Measurements from ENCODE around the gene CEP19.
"Not testable (repeated sequence)": the region's sequence is repeated elsewhere in the genome, so short reads cannot be mapped to it uniquely, and the experiment has no call there.

CEP19 gene, protein sequence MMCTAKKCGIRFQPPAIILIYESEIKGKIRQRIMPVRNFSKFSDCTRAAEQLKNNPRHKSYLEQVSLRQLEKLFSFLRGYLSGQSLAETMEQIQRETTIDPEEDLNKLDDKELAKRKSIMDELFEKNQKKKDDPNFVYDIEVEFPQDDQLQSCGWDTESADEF

DNA sequence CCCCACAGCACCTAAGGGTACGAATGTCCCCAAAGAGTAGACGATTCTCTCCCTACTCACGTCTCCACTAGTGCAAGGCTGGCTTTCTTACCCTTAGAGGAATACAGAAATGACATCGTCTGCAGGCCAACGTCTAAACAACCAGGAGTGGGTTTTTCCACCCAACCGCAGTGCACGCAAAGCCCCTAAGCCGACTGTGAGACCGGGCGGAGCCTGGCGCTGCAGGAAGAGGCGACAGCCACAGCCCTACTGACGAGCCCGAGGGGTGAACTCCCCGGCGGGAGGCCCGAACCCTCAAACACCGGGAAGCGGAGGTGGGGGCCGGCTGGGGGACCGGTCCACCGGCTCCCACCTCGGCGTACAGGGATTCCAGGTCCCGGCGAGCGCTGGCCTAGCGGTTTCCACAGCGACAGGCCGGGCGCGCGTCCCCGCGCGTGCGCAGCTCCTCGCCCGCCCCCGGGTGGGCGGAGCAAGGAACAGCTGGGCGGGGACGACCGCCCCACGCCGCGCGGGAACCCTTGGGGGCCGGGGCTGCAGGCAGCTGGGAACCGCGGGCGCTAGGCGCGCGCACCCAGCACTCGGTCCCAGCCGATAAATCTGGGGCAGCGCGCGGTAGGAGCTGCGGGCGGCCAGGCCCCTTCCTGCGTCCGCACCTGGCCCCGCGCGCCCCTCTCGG lies at the start of gene CEP19, which contains the start of gene PIGX:
Gene CEP19 (minus strand): TSS at position 413 of the 676 bp plus-strand sequence. CDS start 3,593 bp downstream, outside the sequence.
Gene PIGX (plus strand): TSS at position 540 of the 676 bp plus-strand sequence.
- peak; percentile 43 to 93 (median 83) for DNase-seq

DNA sequence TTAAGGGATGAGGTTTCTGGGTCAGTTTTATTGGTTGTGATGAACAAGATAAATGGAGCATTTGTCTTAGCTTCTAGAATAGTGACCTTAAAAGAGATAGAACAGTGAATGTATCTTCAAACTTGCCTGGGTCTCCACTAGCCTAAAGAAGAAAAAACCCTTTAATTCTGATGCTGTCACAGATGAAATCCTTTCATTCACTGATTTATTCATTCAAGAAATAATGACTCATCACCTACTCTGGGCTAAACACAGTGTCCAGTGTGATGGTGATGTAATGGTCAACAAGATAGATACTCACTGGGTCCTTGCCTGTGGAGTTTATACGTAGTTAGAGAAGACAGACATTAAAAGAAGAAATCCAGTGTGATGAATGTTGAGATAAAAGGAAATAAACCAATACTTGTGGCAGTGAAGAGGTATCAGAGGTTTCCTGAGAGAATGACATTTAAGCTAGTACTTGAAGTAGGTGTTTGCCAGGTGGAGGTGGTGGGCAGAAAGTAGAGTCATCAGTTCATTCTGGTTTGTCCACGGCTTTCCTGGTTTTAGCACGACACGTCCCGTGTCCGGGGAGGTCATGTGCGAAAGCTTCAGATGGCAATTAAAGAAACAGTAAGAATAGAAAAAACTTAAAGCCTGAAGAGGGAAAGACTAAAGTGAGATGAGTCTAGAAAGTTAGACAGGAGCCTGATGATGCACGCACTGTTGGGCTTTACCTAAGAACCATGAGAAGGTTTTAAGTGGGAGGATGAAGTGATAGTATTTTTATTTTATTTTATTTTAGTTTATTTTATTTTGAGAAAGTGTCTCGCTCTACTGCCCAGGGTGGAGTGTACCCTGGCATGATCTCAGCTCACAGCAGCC lies 46.1 kb upstream of the CEP19 start:
- peak in 3 of 58 donors; percentile 2 to 47 (median 11) for DNase-seq

- no peak for DNase-seq
Observed at GRCh38 chr3:196756732-196757131, 44.7 kb upstream of the CEP19 start.

DNA sequence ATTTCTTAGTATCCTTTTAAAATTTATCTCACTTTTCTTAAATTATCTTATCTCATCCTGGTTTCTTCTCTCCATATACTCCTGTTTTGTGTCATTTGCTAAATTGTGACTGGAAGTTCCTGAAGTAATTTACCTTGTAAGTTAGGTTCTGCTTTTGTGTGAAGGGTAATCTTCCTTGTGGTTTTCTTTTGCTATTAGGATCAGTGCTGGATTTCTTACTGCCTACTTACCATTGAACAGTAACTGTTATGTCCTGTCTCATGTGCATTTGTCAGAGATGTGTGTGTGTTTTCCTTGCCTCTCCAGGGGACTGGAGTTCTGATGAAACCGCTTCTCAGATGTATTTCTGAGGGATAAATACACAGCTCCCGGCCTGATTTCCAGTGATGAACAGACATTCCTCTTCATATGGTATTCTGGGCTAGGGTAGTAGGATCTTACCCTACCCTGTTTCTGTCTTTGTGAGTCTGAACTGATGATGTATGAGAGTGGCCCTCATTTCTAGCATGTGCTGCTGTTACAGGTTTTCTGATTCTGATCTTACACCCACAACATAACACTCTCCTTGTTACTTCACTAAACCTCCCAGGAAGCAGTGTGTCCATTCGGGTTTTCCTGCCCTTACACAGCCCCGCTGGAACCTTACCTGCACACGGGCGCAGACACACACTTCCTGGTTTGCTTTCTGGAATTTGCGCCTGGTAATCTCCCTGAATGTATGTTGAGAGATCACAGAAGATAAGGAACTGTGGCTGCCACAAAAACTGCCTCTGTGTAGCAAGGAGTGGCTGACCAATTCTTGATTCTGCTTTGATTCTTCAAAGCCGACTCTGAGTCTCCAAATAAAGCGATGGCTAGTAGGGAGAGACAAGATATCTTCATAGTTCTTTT lies 42.3 kb upstream of the CEP19 start:
- DNase-seq = no peak

- DNase-seq = no peak
Observed at GRCh38 chr3:196753201-196753600, 41.2 kb upstream of the CEP19 start.

- DNase-seq = no peak
Observed at GRCh38 chr3:196749125-196749524, 37.1 kb upstream of the CEP19 start.

GRCh38 chr3:196743569-196743968 lies 31.5 kb upstream of the CEP19 start:
- DNase-seq = not testable (repeated sequence)

- DNase-seq = no peak
Observed at GRCh38 chr3:196741249-196741889, 29.3 kb upstream of the CEP19 start.

- peak in 18 of 58 donors; percentile 20 to 72 (median 48) for DNase-seq
Observed at GRCh38 chr3:196740481-196741248, 28.6 kb upstream of the CEP19 start.

- DNase-seq = peak; percentile 41 to 95 (median 90)
Observed at GRCh38 chr3:196739671-196740480, 27.8 kb upstream of the CEP19 start, which contains the start of gene PAK2. Gene PAK2 (plus strand): TSS chr3:196739857. CDS start chr3:196782647, 42,790 bp downstream.

GRCh38 chr3:196737655-196738054 lies 25.6 kb upstream of the CEP19 start:
- no peak for DNase-seq

DNA sequence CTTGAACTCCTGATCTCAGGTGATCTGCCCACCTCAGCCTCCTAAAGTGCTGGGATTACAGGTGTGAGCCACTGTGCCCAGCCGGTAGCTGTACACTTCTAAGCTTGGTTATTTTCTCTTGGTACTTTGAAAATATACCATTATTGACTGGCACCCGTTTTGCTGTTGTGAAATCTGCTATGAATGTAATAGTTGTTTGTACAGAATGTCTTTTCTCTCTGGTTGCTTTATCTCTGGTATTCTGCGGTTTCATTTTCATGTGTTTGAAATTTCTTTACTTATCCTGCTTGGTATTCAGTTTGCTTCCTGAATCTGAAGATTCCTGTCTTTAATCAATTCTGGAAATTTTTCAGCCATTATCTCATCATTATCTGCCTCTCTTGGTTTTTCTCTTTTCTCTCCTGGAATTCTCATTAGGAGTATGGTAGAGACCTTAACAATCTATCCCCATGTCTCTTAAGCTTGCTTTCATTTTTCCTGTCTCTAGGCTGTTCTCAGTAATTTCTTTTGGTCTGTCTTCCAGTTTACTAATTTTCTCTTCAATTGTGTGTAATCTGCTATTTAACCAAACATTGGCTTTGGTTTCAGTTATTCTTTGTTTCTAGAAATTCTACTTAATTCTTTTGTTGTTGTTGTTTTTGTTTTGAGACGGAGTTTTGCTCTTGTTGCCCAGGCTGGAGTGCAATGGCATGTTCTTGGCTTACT lies 24.8 kb upstream of the CEP19 start:
- no peak for DNase-seq

DNA sequence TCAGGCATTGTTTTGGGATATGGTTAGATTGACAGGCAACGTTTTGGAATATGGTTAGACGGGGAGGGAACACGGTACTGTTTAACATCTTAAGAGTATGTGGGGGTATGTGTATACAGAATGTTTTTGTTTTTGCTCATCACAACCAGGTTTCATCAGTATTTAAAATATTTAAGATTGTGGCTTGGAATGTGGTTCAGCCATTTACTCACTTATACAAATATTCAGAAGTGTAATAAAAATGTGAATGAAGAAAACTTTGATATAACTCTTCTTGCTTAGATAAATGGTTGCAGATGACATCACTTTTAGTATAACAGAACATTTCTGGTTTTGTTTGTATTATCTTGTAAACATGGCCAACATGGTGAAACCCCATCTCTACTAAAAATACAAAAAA lies 23.7 kb upstream of the CEP19 start:
- no peak for DNase-seq

DNA sequence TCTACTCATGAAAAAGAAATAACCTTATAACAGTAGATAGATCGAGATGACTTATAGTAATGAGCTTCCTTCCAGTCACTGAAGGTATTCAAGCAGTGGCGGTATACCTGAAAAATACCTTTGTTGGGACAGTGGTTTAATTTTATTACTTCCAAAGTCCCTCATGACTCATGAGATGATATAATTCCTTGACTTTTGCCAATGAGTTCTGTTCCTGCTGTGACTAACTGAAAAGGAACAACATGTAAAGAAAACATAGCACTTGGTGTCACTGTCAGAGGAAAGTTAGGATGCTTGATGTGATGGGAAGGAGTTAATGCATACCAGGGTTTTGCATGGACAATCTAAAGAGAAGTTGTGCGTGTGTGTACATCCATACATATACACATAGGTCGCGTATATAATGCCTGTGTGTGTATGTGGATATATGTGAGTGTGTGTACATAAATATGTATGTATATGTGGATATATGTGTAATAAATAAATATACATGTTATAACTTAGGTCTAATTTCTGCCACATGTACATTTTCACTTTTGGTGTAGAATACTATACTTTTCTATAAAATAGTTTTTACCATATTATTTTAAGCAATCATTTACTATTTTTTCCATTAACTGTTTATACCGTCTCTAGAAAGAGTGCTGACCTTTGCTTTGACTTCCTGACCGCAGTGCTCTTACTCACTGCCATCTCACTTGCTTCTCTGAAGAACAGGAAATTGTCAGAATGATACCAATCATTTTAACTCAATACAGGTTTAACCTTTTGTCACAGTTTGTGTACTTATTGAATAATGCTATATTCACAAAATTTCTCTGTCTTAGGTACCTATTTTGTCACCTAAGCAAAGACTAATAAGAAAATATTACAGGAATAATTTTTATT lies 15.0 kb upstream of the CEP19 start:
- no peak for DNase-seq

DNA sequence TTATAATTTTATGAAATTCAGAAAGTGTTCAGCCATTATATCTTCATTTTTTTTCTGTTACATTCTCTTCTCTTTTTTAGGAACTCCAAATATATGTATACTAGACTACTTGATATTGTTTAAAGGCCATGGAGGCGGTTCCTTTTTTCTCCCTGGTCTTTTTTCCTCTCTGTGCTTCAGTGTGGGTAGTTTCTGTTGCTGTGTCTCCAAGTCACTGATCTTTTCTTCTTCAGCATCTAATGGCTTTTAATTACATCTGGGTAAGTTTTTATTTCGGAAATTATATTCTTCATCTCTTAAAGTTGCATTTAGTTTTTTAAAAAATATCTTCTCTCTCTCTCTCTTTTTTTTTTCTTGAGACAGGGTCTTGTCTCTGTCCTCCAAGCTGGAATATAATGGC lies 9.0 kb upstream of the CEP19 start:
- no peak for DNase-seq

GRCh38 chr3:196717162-196717561 lies 5.1 kb upstream of the CEP19 start:
- DNase-seq = not testable (repeated sequence)
